H1 (cell line): ENCODE data around the gene BSND. TPM values are rescaled to one million over a fixed set of nuclear protein-coding genes. Genes with fewer than 3 reads are reported as not detected.

Experiments used
- CTCF ChIA-PET: fragments of 300-600 bp; sonication (Branson Sonifier 250); formaldehyde crosslinking; loops from one replicate; lab custom pipeline; 2021; ENCODE audit not compliant: partially characterized antibody; lab: Charles Lee
- POLR2A ChIA-PET: fragments of 300-600 bp; sonication (Branson Sonifier 250); formaldehyde crosslinking; loops from one replicate; lab custom pipeline; 2021; ENCODE audit warnings: inconsistent platforms; ENCODE audit not compliant: partially characterized antibody; lab: Charles Lee
- DNase-seq, 2 experiments: peaks; one replicate each; pipeline versions ENCODE4 v3.0.0 to v3.0.0-alpha.2; 2010 to 2022; ENCODE audit warnings: low spot score in 2 of 2, low read depth in 1 of 2, mixed read lengths in 1 of 2
- FAIRE-seq: peaks from 2 replicates; lab custom pipeline; 2011; peaks lifted over from hg19 to GRCh38; lab: Jason Lieb, UNC
- H2AFZ ChIP-seq: 2 replicates; pipeline ENCODE4 v1.8.1; 2012; ENCODE audit warnings: low read length, inconsistent platforms
- H2AK5ac ChIP-seq: 2 replicates; pipeline ENCODE4 v1.6.1; 2013; ENCODE audit warnings: low read depth, low read length
- H2BK120ac ChIP-seq: replicated peaks from 2 replicates; pipeline ENCODE3; 2013; ENCODE audit warnings: low read depth, low read length, inconsistent platforms
- H2BK12ac ChIP-seq: 2 replicates; pipeline ENCODE4 v1.6.1; 2013; ENCODE audit warnings: low read depth, low read length
- H2BK15ac ChIP-seq: 2 replicates; pipeline ENCODE4 v1.6.1; 2013; ENCODE audit warnings: low read length
- H2BK20ac ChIP-seq: 2 replicates; pipeline ENCODE4 v1.6.1; 2013; ENCODE audit warnings: low read length
- H2BK5ac ChIP-seq: 2 replicates; pipeline ENCODE4 v1.6.1; 2013; ENCODE audit warnings: low read depth, low read length
- H3K14ac ChIP-seq: 2 replicates; pipeline ENCODE4 v1.6.1; 2013; ENCODE audit warnings: inconsistent platforms; ENCODE audit not compliant: insufficient read length
- H3K18ac ChIP-seq: 2 replicates; pipeline ENCODE4 v1.6.1; 2013; ENCODE audit warnings: low read length; ENCODE audit errors: extremely low read depth
- H3K23ac ChIP-seq: 2 replicates; pipeline ENCODE4 v1.6.1; 2013; ENCODE audit warnings: inconsistent platforms; ENCODE audit not compliant: insufficient read length
- H3K23me2 ChIP-seq: 2 replicates; pipeline ENCODE4 v1.6.1; 2013; ENCODE audit warnings: low read depth, low read length
- H3K27ac ChIP-seq: 2 replicates; pipeline ENCODE4 v1.6.1; 2011; ENCODE audit warnings: low read depth, low read length, inconsistent platforms
- H3K27me3 ChIP-seq, 4 experiments: replicated peaks in 1 of 4; 1 replicate in 1 of 4; 2 replicates in 3 of 4; pipeline versions ENCODE4 v1.6.1 to v1.8.1; 2011 to 2013; ENCODE audit warnings: low read length in 3 of 4, mild to moderate bottlenecking in 3 of 4, inconsistent platforms in 2 of 4, mixed read lengths in 2 of 4, moderate library complexity in 1 of 4; ENCODE audit not compliant: control insufficient read depth in 3 of 4, insufficient read depth in 3 of 4; ENCODE audit errors: extremely low read depth in 1 of 4
- H3K36me3 ChIP-seq, 4 experiments: 2 replicates each; pipeline versions ENCODE4 v1.6.1 to v1.8.1; 2011 to 2013; ENCODE audit warnings: mild to moderate bottlenecking in 4 of 4, low read length in 3 of 4, moderate library complexity in 2 of 4, control low read depth in 1 of 4, inconsistent platforms in 1 of 4; ENCODE audit not compliant: insufficient read depth in 4 of 4, control insufficient read depth in 2 of 4
- H3K4ac ChIP-seq: replicated peaks from 2 replicates; pipeline ENCODE3; 2013; ENCODE audit warnings: low read length, low read depth, mixed read lengths, inconsistent platforms; ENCODE audit not compliant: insufficient read length
- H3K4me1 ChIP-seq, 4 experiments: replicated peaks in 1 of 4; 1 replicate in 1 of 4; 2 replicates in 3 of 4; pipeline versions ENCODE4 v1.6.1 to v1.8.1; 2011 to 2013; ENCODE audit warnings: low read length in 3 of 4, inconsistent platforms in 2 of 4, mixed read lengths in 1 of 4; ENCODE audit not compliant: insufficient read depth in 4 of 4, control insufficient read depth in 3 of 4
- H3K4me2 ChIP-seq, 2 experiments: 2 replicates each; pipeline versions ENCODE4 v1.6.1 to v1.8.1; 2011 to 2013; ENCODE audit warnings: low read depth in 2 of 2, low read length in 2 of 2, control low read depth in 1 of 2, inconsistent platforms in 1 of 2, mild to moderate bottlenecking in 1 of 2; ENCODE audit not compliant: insufficient read depth in 1 of 2
- H3K4me3 ChIP-seq, 4 experiments: fragments of 200-600, 300-600 bp in 1 of 4; sonication (generic), shearing (Covaris generic), sonication (Bioruptor Twin) in 1 of 4; 2 replicates each; pipeline versions ENCODE4 v1.5.1 to v1.8.1; 2011 to 2016; ENCODE audit warnings: low read length in 4 of 4, low read depth in 3 of 4, control low read depth in 2 of 4, inconsistent platforms in 2 of 4, mild to moderate bottlenecking in 2 of 4, mixed read lengths in 1 of 4, moderate library complexity in 1 of 4; ENCODE audit not compliant: insufficient read depth in 2 of 4; ENCODE audit errors: extremely low read depth in 1 of 4
- H3K56ac ChIP-seq: replicated peaks from 2 replicates; pipeline ENCODE3; 2013; ENCODE audit warnings: low read depth, mild to moderate bottlenecking, mixed read lengths, low read length, inconsistent platforms; ENCODE audit not compliant: insufficient read length
- H3K79me1 ChIP-seq: 2 replicates; pipeline ENCODE4 v1.6.1; 2013; ENCODE audit warnings: low read depth, low read length, control low read depth
- H3K79me2 ChIP-seq, 2 experiments: 2 replicates each; pipeline versions ENCODE4 v1.6.1 to v1.8.1; 2012 to 2013; ENCODE audit warnings: low read length in 2 of 2, mild to moderate bottlenecking in 2 of 2, inconsistent platforms in 1 of 2; ENCODE audit not compliant: insufficient read depth in 2 of 2, control insufficient read depth in 1 of 2
- H3K9ac ChIP-seq, 4 experiments: replicated peaks in 1 of 4; 1 replicate in 1 of 4; 2 replicates in 3 of 4; pipeline versions ENCODE4 v1.6.1 to v1.8.1; 2011 to 2013; ENCODE audit warnings: low read depth in 3 of 4, low read length in 3 of 4, control low read depth in 2 of 4, mild to moderate bottlenecking in 2 of 4, moderate library complexity in 2 of 4, inconsistent platforms in 1 of 4; ENCODE audit errors: extremely low read depth in 1 of 4
- H3K9me3 ChIP-seq, 2 experiments: 2 replicates each; pipeline versions ENCODE4 v1.6.1 to v1.8.1; 2012 to 2013; ENCODE audit warnings: mild to moderate bottlenecking in 2 of 2, moderate library complexity in 2 of 2, control low read depth in 1 of 2, inconsistent platforms in 1 of 2, low read depth in 1 of 2, low read length in 1 of 2, mixed read lengths in 1 of 2; ENCODE audit not compliant: insufficient read depth in 2 of 2
- H4K20me1 ChIP-seq, 2 experiments: replicated peaks in 1 of 2; 2 replicates each; pipeline versions ENCODE3 to v1.8.1; 2011 to 2013; ENCODE audit warnings: inconsistent platforms in 2 of 2, low read length in 2 of 2, mild to moderate bottlenecking in 1 of 2; ENCODE audit not compliant: insufficient read depth in 2 of 2, control insufficient read depth in 1 of 2
- H4K5ac ChIP-seq: 2 replicates; pipeline ENCODE4 v1.6.1; 2013; ENCODE audit warnings: low read length, low read depth, mixed read lengths, inconsistent platforms; ENCODE audit not compliant: insufficient read length
- H4K8ac ChIP-seq: 2 replicates; pipeline ENCODE4 v1.8.0; 2013; ENCODE audit warnings: mild to moderate bottlenecking, moderate library complexity, low read length, inconsistent platforms; ENCODE audit not compliant: insufficient read depth; ENCODE audit errors: extremely low read depth
- H4K91ac ChIP-seq: replicated peaks from 2 replicates; pipeline ENCODE3; 2013; ENCODE audit warnings: low read length, mixed read lengths, inconsistent platforms; ENCODE audit not compliant: insufficient read length
- BACH1 ChIP-seq: IDR thresholded peaks from 2 replicates; pipeline ENCODE4 v1.6.1; 2012; ENCODE audit warnings: low read length, improper control_type of control experiment
- SP1 ChIP-seq: IDR thresholded peaks from 2 replicates; pipeline ENCODE4 v1.6.1; 2011; ENCODE audit warnings: low read depth, low read length
- WGBS, 2 experiments: shearing (Covaris generic) in 1 of 2; methylation state at CpG; one replicate each; pipeline versions ENCODE4 v1.1.6 to v1.1.7; 2013 to 2015; ENCODE audit warnings: low lambda C conversion rate in 2 of 2, mixed read lengths in 2 of 2, inconsistent platforms in 1 of 2, low coverage in 1 of 2, missing lambda C conversion rate in 1 of 2; ENCODE audit not compliant: insufficient replicate concordance in 2 of 2, insufficient coverage in 1 of 2, insufficient read length in 1 of 2; ENCODE audit errors: extremely low coverage in 1 of 2, missing lambda C conversion rate in 1 of 2; 5-methylcytosine and 5-hydroxymethylcytosine counted together
- polyA plus RNA-seq, 7 experiments: library from polyadenylated mRNA; depleted of rRNA in 3 of 7; stranded (reverse) in 5 of 7; unstranded in 2 of 7; fragments of >200 nt in 5 of 7; fragments of 200-250 nt in 2 of 7; gene quantifications; 1 replicate in 5 of 7; 2 replicates in 1 of 7; 4 replicates in 1 of 7; pipeline versions ENCODE4 v1.2.1 to v1.2.3, GENCODE V29; 2011 to 2013; ENCODE audit warnings: missing spikeins in 2 of 7, mixed read lengths in 2 of 7
- total RNA-seq: library from RNA; stranded (reverse); fragmentation: NEBNext Ultra II Directional; extraction: Animal tissue kit (Norgen Biotek cat#: 25700); gene quantifications from 2 replicates; pipeline ENCODE4 v1.2.1, GENCODE V29; 2021

Gene BSND
- total and polyA plus RNA-seq, 2 of the 8 experiments (the other 6 are each of a cell fraction or from before 2014, with no cell fraction given), result 0.43 to 0.68 TPM

DNA sequence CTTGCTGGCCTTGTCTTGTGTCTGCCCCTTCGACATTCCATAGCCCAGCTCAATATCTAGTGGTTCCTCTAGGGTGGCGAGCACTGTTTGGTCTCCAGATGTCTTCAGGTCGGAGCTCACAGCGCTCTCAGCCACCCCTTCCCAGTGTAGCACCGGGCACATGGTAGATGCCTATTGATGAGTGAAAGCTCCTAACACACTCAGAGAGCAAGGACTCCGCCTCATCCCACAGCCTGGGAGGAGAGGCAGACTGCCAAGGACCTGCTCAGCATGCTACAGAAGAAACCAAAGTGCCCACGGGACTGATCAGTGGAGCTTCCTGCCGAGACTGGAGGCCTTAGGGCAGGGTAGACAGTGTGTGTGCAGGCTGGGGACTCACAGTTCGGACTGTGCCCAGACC lies 51.5 kb downstream of the BSND start:
- no peak overlapping the region for H2BK5ac ChIP-seq
- no peak overlapping the region; a peak in 1 of 7 replicates for H3K9ac ChIP-seq
- FAIRE-seq, result no peak
- H2BK15ac ChIP-seq, result no peak overlapping the region
- no peak overlapping the region for H2BK12ac ChIP-seq
- no peak overlapping the region for H2BK20ac ChIP-seq
- no peak overlapping the region for H2BK120ac ChIP-seq
- H2AK5ac ChIP-seq, result no peak overlapping the region
- no peaks in the 10 kb centered on the region for H3K4me1 ChIP-seq
- no peak overlapping the region for H3K56ac ChIP-seq
- H3K79me2 ChIP-seq, result no peaks in the 10 kb centered on the region
- H2AFZ ChIP-seq, result no peak overlapping the region
- peaks cover 0 to 25% of the 10 kb centered on the region in 2 experiments for H4K20me1 ChIP-seq
- no peak overlapping the region for H3K4me2 ChIP-seq
- POLR2A ChIA-PET, result interaction anchor here (0.5 to 1.4 kb wide), 2 partner anchors 9 to 1078 kb away, joined by 3 to 4 read pairs; no protein-coding TSS in a partner anchor
- no peak overlapping the region for H4K8ac ChIP-seq
- CTCF ChIA-PET, result interaction anchor here (0.8 to 4.3 kb wide), 13 partner anchors 9 to 112 kb away, joined by 3 to 31 read pairs (median 5); partner anchors contain the start of gene PCSK9
- no peak overlapping the region for H3K18ac ChIP-seq
- H3K23me2 ChIP-seq, result no peaks in the 10 kb centered on the region
- H3K27ac ChIP-seq, result no peak overlapping the region
- H3K9me3 ChIP-seq, result no peaks in the 10 kb centered on the region
- no peak overlapping the region for H3K4ac ChIP-seq
- H3K14ac ChIP-seq, result no peak overlapping the region
- 93% methylated on average over 9 of the region's 9 CpGs; no CpG with 5 or more reads in 1 of the 2 experiments for WGBS, 2 experiments
- H4K5ac ChIP-seq, result no peak overlapping the region
- DNase-seq, result no peak
- no peak overlapping the region for H3K23ac ChIP-seq
- H3K36me3 ChIP-seq, result peaks cover 0 to 10% (median 2%) of the 10 kb centered on the region in 4 experiments; a peak in 3 of 8 replicates
- H3K4me3 ChIP-seq, result no peak overlapping the region
- H3K27me3 ChIP-seq, result no peaks in the 10 kb centered on the region
- no peaks in the 10 kb centered on the region; the same call in none of the 2 replicates for H3K79me1 ChIP-seq
- H4K91ac ChIP-seq, result no peak overlapping the region
- TF ChIP-seq SP1, result no peak
- no peak for TF ChIP-seq BACH1
